ENCODE measurements around the gene PLPPR4. TPM values are rescaled to one million over a fixed set of nuclear protein-coding genes. Genes with fewer than 3 reads are reported as not detected.
"Not testable (repeated sequence)": the region's sequence is repeated elsewhere in the genome, so short reads cannot be mapped to it uniquely, and the experiment has no call there.

PLPPR4 gene
- total RNA-seq, 1 donor from 2014 or later = 0.09 TPM

DNA sequence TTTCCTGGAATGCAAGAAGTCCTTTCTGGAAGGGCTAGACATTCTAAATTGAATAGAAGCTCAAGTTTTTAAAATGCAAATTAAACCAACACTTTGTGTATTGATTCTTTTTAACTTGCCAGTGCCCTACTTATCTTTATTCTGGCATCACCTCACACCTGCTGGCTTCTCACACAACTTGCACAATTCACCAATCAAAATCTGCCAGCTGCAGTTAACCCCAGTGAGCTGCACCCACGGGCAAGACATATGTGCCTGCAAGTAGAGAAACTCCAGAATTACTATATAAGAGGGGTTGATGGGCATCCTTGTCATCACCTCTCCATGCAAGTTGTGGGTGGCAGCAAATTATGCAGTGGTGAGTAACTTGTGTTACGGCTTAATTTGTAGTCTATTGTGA, 11.7 kb upstream of the PLPPR4 start:
- Mint-ChIP-seq H3K9me3 (peaks cover 2% of the 10 kb centered on the region), H3K27ac (no peak overlapping the region), H3K36me3 (no peaks in the 10 kb centered on the region), H3K4me3 (no peak overlapping the region), H3K4me1 (no peaks in the 10 kb centered on the region), H3K27me3 (ENCODE audit: insufficient read depth, low read depth) (no peaks in the 10 kb centered on the region)
- Histone ChIP-seq H3K27me3 (no peaks in the 10 kb centered on the region), H3K79me2 (ENCODE audit: low read depth) (no peaks in the 10 kb centered on the region), H3K27ac (no peak overlapping the region), H3F3A (ENCODE audit: low read depth) (no peaks in the 10 kb centered on the region), H3K4me3 (no peak overlapping the region), H2AFZ (replicated peaks) (no peak overlapping the region), H3K36me3 (no peaks in the 10 kb centered on the region), H4K20me1 (ENCODE audit: low read depth) (no peaks in the 10 kb centered on the region), H3K4me1 (no peaks in the 10 kb centered on the region), H3K4me2 (no peak overlapping the region), H3K9me3 (ENCODE audit: low read depth) (no peaks in the 10 kb centered on the region), H3K9ac (no peak overlapping the region)
- TF ChIP-seq EZH2 (IDR thresholded peaks at IDR 0.05) = no peak
- TF ChIP-seq EZH2phosphoT487 (IDR thresholded peaks at IDR 0.05) = no peak
- TF ChIP-seq, protein P1, sequence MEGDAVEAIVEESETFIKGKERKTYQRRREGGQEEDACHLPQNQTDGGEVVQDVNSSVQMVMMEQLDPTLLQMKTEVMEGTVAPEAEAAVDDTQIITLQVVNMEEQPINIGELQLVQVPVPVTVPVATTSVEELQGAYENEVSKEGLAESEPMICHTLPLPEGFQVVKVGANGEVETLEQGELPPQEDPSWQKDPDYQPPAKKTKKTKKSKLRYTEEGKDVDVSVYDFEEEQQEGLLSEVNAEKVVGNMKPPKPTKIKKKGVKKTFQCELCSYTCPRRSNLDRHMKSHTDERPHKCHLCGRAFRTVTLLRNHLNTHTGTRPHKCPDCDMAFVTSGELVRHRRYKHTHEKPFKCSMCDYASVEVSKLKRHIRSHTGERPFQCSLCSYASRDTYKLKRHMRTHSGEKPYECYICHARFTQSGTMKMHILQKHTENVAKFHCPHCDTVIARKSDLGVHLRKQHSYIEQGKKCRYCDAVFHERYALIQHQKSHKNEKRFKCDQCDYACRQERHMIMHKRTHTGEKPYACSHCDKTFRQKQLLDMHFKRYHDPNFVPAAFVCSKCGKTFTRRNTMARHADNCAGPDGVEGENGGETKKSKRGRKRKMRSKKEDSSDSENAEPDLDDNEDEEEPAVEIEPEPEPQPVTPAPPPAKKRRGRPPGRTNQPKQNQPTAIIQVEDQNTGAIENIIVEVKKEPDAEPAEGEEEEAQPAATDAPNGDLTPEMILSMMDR (IDR thresholded peaks at IDR 0.05) = no peak
- DNase-seq (ENCODE audit: low spot score) = no peak

DNA sequence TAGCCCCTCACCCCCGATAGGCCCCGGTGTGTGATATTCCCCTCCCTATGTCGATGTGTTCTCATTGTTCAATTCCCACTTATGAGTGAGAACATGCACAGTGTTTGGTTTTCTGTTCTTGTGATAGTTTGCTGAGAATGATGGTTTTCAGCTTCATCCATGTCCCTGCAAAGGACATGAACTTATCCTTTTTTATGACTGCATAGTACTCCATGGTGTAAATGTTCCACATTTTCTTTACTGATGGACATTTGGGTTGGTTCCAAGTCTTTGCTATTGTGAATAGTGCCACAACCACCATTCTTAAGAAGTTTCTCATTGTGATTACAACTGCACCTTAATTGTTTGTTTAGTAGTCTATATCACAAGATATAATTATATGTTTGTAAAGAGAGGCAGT, 3.9 kb upstream of the PLPPR4 start:
- H3K36me3 ChIP-seq; H3K9me3 Mint-ChIP-seq; H3K4me3 ChIP-seq; H3K4me1 Mint-ChIP-seq; H3K27ac ChIP-seq; H3K4me3 Mint-ChIP-seq; H3K4me2 ChIP-seq; H3K27ac Mint-ChIP-seq; H3K79me2 ChIP-seq (ENCODE audit: low read depth); H3K9me3 ChIP-seq (ENCODE audit: low read depth); H3K4me1 ChIP-seq; H3F3A ChIP-seq (ENCODE audit: low read depth); H3K36me3 Mint-ChIP-seq; H4K20me1 ChIP-seq (ENCODE audit: low read depth); DNase-seq (ENCODE audit: low spot score); H3K9ac ChIP-seq; H2AFZ ChIP-seq (replicated peaks): not testable (repeated sequence)
- peaks cover 34% of the 10 kb centered on the region for H3K27me3 ChIP-seq
- H3K27me3 Mint-ChIP-seq (ENCODE audit: insufficient read depth, low read depth) = peaks cover 14% of the 10 kb centered on the region

DNA sequence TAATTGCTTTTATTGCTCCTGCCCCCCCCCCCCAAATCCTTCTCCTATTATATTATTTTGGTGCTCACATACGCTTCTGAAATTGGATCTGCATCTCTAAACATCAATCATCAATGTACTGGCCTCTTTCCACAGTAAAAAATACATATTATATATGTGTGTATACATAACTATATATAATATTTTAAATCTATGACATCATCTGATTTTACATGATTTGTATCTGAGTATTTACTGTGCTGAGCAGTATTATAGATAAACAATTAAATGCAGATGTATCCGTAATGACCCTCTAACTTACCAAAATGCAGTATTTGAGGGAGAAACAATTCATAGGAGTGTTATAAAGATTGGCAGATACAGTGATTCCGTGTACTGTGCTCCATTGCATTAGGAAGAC, 832 bp downstream of the PLPPR4 start:
- H3F3A ChIP-seq (ENCODE audit: low read depth) = no peaks in the 10 kb centered on the region
- no peak for DNase-seq (ENCODE audit: low spot score)
- no peaks in the 10 kb centered on the region for H3K36me3 Mint-ChIP-seq
- peaks cover 5% of the 10 kb centered on the region for H3K4me1 Mint-ChIP-seq
- H4K20me1 ChIP-seq (ENCODE audit: low read depth) = no peaks in the 10 kb centered on the region
- H3K27ac Mint-ChIP-seq = no peak overlapping the region
- no peak overlapping the region for H3K27ac ChIP-seq
- peaks cover 14% of the 10 kb centered on the region for H3K27me3 Mint-ChIP-seq (ENCODE audit: insufficient read depth, low read depth)
- H3K4me1 ChIP-seq = no peaks in the 10 kb centered on the region
- peak overlapping the region; percentile 79 for H3K4me2 ChIP-seq
- H3K79me2 ChIP-seq (ENCODE audit: low read depth) = no peaks in the 10 kb centered on the region
- no peaks in the 10 kb centered on the region for H3K9me3 ChIP-seq (ENCODE audit: low read depth)
- H3K36me3 ChIP-seq = no peaks in the 10 kb centered on the region
- peak overlapping the region; percentile 60 for H3K4me3 ChIP-seq
- H3K9me3 Mint-ChIP-seq = no peaks in the 10 kb centered on the region
- H3K4me3 Mint-ChIP-seq = peak overlapping the region; percentile 89
- no peak overlapping the region for H3K9ac ChIP-seq
- peaks cover 45% of the 10 kb centered on the region for H3K27me3 ChIP-seq
- no peak for TF ChIP-seq EZH2 (IDR thresholded peaks at IDR 0.05)
- TF ChIP-seq, protein P1 (IDR thresholded peaks at IDR 0.05) = no peak
- no peak for TF ChIP-seq EZH2phosphoT487 (IDR thresholded peaks at IDR 0.05)
- no peak overlapping the region for H2AFZ ChIP-seq (replicated peaks)

DNA sequence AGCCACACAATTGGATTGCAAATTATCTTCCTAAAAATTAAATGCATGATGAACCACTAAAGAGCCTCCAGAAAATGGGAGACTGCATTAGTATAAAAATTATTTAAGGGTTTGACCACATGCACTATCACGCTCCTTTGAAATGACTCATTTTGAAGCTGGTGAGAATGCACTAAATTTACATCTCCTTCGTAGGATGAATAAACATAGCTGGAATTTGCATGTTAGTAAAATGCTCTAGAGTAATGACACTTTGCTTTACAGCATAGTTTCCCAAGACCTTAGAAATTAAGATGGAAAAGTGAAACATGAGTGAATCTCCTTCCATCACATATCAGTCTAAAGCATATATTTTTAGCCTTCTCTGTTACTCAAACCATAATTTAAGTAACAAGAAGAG, 2.4 kb downstream of the PLPPR4 start:
- Mint-ChIP-seq H3K27me3 (ENCODE audit: insufficient read depth, low read depth) (peaks cover 14% of the 10 kb centered on the region), H3K4me1 (peaks cover 5% of the 10 kb centered on the region), H3K27ac (no peak overlapping the region), H3K9me3 (no peaks in the 10 kb centered on the region), H3K4me3 (no peak overlapping the region), H3K36me3 (no peaks in the 10 kb centered on the region)
- H3K4me2 ChIP-seq = no peak overlapping the region
- no peak for TF ChIP-seq EZH2phosphoT487 (IDR thresholded peaks at IDR 0.05)
- no peak for TF ChIP-seq EZH2 (IDR thresholded peaks at IDR 0.05)
- TF ChIP-seq, protein P1 (IDR thresholded peaks at IDR 0.05) = no peak
- no peaks in the 10 kb centered on the region for H4K20me1 ChIP-seq (ENCODE audit: low read depth)
- peaks cover 45% of the 10 kb centered on the region for H3K27me3 ChIP-seq
- no peak overlapping the region for H3K4me3 ChIP-seq
- H2AFZ ChIP-seq (replicated peaks) = no peak overlapping the region
- H3K9ac ChIP-seq = no peak overlapping the region
- no peaks in the 10 kb centered on the region for H3K79me2 ChIP-seq (ENCODE audit: low read depth)
- H3K9me3 ChIP-seq (ENCODE audit: low read depth) = no peaks in the 10 kb centered on the region
- H3K36me3 ChIP-seq = no peaks in the 10 kb centered on the region
- DNase-seq (ENCODE audit: low spot score) = no peak
- no peak overlapping the region for H3K27ac ChIP-seq
- no peaks in the 10 kb centered on the region for H3F3A ChIP-seq (ENCODE audit: low read depth)
- H3K4me1 ChIP-seq = no peaks in the 10 kb centered on the region
